OCI-LY1 (cell line): ENCODE data around the gene PTPRG.

Experiments
- EZH2 ChIP-seq: fragments of 200-600 bp; sonication (generic), shearing (Covaris generic); IDR thresholded peaks from 2 replicates; pipeline ENCODE4 v1.8.0; 2017; ENCODE audit warnings: borderline replicate concordance, mixed run types, mild to moderate bottlenecking, antibody characterized with exemption, low read length, moderate library complexity, mixed read lengths
- TF ChIP-seq, protein P1 (sequence below): fragments of 200-600 bp; sonication (generic), shearing (Covaris generic); IDR thresholded peaks from 2 replicates; pipeline ENCODE4 v1.5.1; 2017; ENCODE audit warnings: mild to moderate bottlenecking, antibody characterized with exemption, low read length, moderate library complexity, mixed read lengths

GRCh38 chr3:61537366-61537765 is 24.0 kb upstream of the PTPRG start:
- no peak for TF ChIP-seq EZH2
- TF ChIP-seq, protein P1, sequence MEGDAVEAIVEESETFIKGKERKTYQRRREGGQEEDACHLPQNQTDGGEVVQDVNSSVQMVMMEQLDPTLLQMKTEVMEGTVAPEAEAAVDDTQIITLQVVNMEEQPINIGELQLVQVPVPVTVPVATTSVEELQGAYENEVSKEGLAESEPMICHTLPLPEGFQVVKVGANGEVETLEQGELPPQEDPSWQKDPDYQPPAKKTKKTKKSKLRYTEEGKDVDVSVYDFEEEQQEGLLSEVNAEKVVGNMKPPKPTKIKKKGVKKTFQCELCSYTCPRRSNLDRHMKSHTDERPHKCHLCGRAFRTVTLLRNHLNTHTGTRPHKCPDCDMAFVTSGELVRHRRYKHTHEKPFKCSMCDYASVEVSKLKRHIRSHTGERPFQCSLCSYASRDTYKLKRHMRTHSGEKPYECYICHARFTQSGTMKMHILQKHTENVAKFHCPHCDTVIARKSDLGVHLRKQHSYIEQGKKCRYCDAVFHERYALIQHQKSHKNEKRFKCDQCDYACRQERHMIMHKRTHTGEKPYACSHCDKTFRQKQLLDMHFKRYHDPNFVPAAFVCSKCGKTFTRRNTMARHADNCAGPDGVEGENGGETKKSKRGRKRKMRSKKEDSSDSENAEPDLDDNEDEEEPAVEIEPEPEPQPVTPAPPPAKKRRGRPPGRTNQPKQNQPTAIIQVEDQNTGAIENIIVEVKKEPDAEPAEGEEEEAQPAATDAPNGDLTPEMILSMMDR = no peak
